GM23338 (cell line): Measurements from ENCODE around the gene U2AF1L4. TPM values are rescaled to one million over a fixed set of nuclear protein-coding genes. Genes with fewer than 3 reads are reported as not detected.

ENCODE experiments used
- ATAC-seq: fragments of 200-7000 bp; cut with Tn5 transposase; 3 replicates; pipeline ENCODE4 v1.9.1; 2020
- DNase-seq: peaks from one replicate; pipeline ENCODE4 v3.0.0-alpha.2; 2015; ENCODE audit warnings: low spot score
- H2AFZ ChIP-seq: fragments of 200-600 bp; sonication (generic); 2 replicates; pipeline ENCODE4 v1.8.0; 2016; ENCODE audit warnings: antibody characterized with exemption, mild to moderate bottlenecking, moderate library complexity
- H3F3A ChIP-seq: fragments of 200-600 bp; sonication (generic); replicated peaks from 2 replicates; pipeline ENCODE4 v1.8.0; 2017; ENCODE audit warnings: antibody characterized with exemption, mixed run types, low read depth
- H3K27ac ChIP-seq: fragments of 200-600 bp; sonication (generic); 2 replicates; pipeline ENCODE4 v1.6.1; 2016; ENCODE audit warnings: low read depth
- H3K27me3 ChIP-seq: fragments of 200-600 bp; sonication (generic); 2 replicates; pipeline ENCODE4 v1.8.0; 2016; ENCODE audit warnings: mild to moderate bottlenecking, mixed run types, moderate library complexity; ENCODE audit not compliant: insufficient read depth
- H3K36me3 ChIP-seq: fragments of 200-600 bp; sonication (generic); 2 replicates; pipeline ENCODE4 v1.8.0; 2016; ENCODE audit warnings: mild to moderate bottlenecking; ENCODE audit not compliant: insufficient read depth
- H3K4me1 ChIP-seq: fragments of 200-600 bp; sonication (generic); 2 replicates; pipeline ENCODE4 v1.8.0; 2016; ENCODE audit warnings: mild to moderate bottlenecking, moderate library complexity; ENCODE audit not compliant: insufficient read depth
- H3K4me2 ChIP-seq: fragments of 200-600 bp; sonication (generic); 2 replicates; pipeline ENCODE4 v1.7.1; 2017; ENCODE audit warnings: mixed run types
- H3K4me3 ChIP-seq: fragments of 200-600 bp; sonication (generic); 2 replicates; pipeline ENCODE4 v1.6.1; 2016; ENCODE audit warnings: mixed run types
- H3K79me2 ChIP-seq: fragments of 200-600 bp; sonication (generic); replicated peaks from 2 replicates; pipeline ENCODE4 v1.8.0; 2017; ENCODE audit warnings: mild to moderate bottlenecking; ENCODE audit not compliant: insufficient read depth
- H3K9me2 ChIP-seq: fragments of 200-600 bp; sonication (generic); 2 replicates; pipeline ENCODE4 v1.8.0; 2017; ENCODE audit not compliant: insufficient read depth
- H4K20me1 ChIP-seq: fragments of 200-600 bp; sonication (generic); replicated peaks from 2 replicates; pipeline ENCODE4 v1.8.0; 2017; ENCODE audit warnings: mild to moderate bottlenecking; ENCODE audit not compliant: insufficient read depth
- H3K27ac Mint-ChIP-seq: 2 replicates; pipeline ENCODE4 v1.8.0; 2020; ENCODE audit warnings: inconsistent platforms, mild to moderate bottlenecking, moderate library complexity, mixed read lengths
- H3K27me3 Mint-ChIP-seq: 3 replicates; pipeline ENCODE4 v1.8.0; 2022; ENCODE audit warnings: low read depth, mild to moderate bottlenecking, moderate library complexity, mixed read lengths, inconsistent platforms; ENCODE audit not compliant: insufficient read depth, poor library complexity
- H3K36me3 Mint-ChIP-seq: 3 replicates; pipeline ENCODE4 v1.8.0; 2021; ENCODE audit warnings: low read depth, mild to moderate bottlenecking, inconsistent platforms, moderate library complexity, mixed read lengths
- H3K4me1 Mint-ChIP-seq: 3 replicates; pipeline ENCODE4 v1.8.0; 2020; ENCODE audit warnings: mild to moderate bottlenecking, inconsistent platforms, mixed read lengths
- H3K4me3 Mint-ChIP-seq: 3 replicates; pipeline ENCODE4 v1.8.0; 2021; ENCODE audit warnings: moderate library complexity, mild to moderate bottlenecking, inconsistent platforms, mixed read lengths
- H3K9me3 Mint-ChIP-seq: 3 replicates; pipeline ENCODE4 v1.8.0; 2020; ENCODE audit warnings: moderate library complexity, mild to moderate bottlenecking, inconsistent platforms, mixed read lengths
- CREB1 ChIP-seq: fragments of 250-450 bp; sonication (Bioruptor Pico); IDR thresholded peaks from 2 replicates; pipeline ENCODE4 v1.5.0; 2020; ENCODE audit warnings: low read depth, mild to moderate bottlenecking, moderate library complexity
- JUNB ChIP-seq: IDR thresholded peaks from one replicate; pipeline ENCODE4 v1.6.1; 2016; ENCODE audit warnings: antibody characterized with exemption; ENCODE audit not compliant: unreplicated experiment
- REST ChIP-seq: IDR thresholded peaks from one replicate; pipeline ENCODE4 v1.6.1; 2018; ENCODE audit warnings: antibody characterized with exemption; ENCODE audit not compliant: unreplicated experiment
- STAT1 ChIP-seq: IDR thresholded peaks from one replicate; pipeline ENCODE4 v1.6.1; 2016; ENCODE audit warnings: antibody characterized with exemption; ENCODE audit not compliant: unreplicated experiment
- ZNF114 ChIP-seq: fragments of 250-450 bp; sonication (Bioruptor Pico); IDR thresholded peaks from 2 replicates; pipeline ENCODE4 v1.5.0; 2020; ENCODE audit warnings: mild to moderate bottlenecking, moderate library complexity
- ZNF462 ChIP-seq: fragments of 250-450 bp; sonication (Bioruptor Pico); IDR thresholded peaks from 2 replicates; pipeline ENCODE4 v1.5.0; 2020; ENCODE audit warnings: mild to moderate bottlenecking, moderate library complexity
- polyA plus RNA-seq: library from polyadenylated mRNA; unstranded; fragments of >200 nt; fragmentation: Nextera tagmentation; extraction: Ambion mirVana; gene quantifications from 2 replicates; pipeline ENCODE4 v1.2.1, GENCODE V29; 2016
- total RNA-seq: library from RNA; depleted of rRNA; stranded (reverse); fragments of >200 nt; shearing (Covaris generic); gene quantifications from 2 replicates; pipeline ENCODE4 v1.2.3, GENCODE V29; 2014

The U2AF1L4 gene
- total and polyA plus RNA-seq, 2 experiments from 2014 or later: 13.1 to 23.7 TPM

GRCh38 chr19:35738021-35738886, 7.0 kb downstream of the U2AF1L4 start:
- peaks cover 6% of the 10 kb centered on the region for H3K27me3 Mint-ChIP-seq
- H3K9me3 Mint-ChIP-seq: no peaks in the 10 kb centered on the region; the same call in 2 of the 3 replicates
- no peak overlapping the region for H3K27ac ChIP-seq
- H3F3A ChIP-seq: peaks cover 10% of the 10 kb centered on the region
- H3K4me1 ChIP-seq: peaks cover 4% of the 10 kb centered on the region; the same call in 1 of the 2 replicates
- H3K4me1 Mint-ChIP-seq: peaks cover 5% of the 10 kb centered on the region
- H3K79me2 ChIP-seq: no peaks in the 10 kb centered on the region
- H3K4me2 ChIP-seq: no peak overlapping the region
- H2AFZ ChIP-seq: no peak overlapping the region
- no peak overlapping the region for H3K4me3 ChIP-seq
- peaks cover 4% of the 10 kb centered on the region; the same call in 1 of the 2 replicates for H3K36me3 ChIP-seq
- ATAC-seq: no peak
- no peaks in the 10 kb centered on the region for H3K27me3 ChIP-seq
- TF ChIP-seq ZNF462 (CRISPR knock-in tag): no peak
- no peak for TF ChIP-seq REST
- TF ChIP-seq ZNF114 (CRISPR knock-in tag): no peak
- TF ChIP-seq CREB1 (CRISPR knock-in tag): no peak
- TF ChIP-seq STAT1: no peak
- TF ChIP-seq JUNB: no peak
- H3K9me2 ChIP-seq: no peaks in the 10 kb centered on the region
- no peak overlapping the region for H3K27ac Mint-ChIP-seq
- H3K36me3 Mint-ChIP-seq: peaks cover 53% of the 10 kb centered on the region
- no peaks in the 10 kb centered on the region; the same call in 1 of the 2 replicates for H4K20me1 ChIP-seq
- no peak for DNase-seq
- H3K4me3 Mint-ChIP-seq: no peak overlapping the region; the same call in 2 of the 3 replicates
